ENCODE data around the gene TSPAN31.
A peak's percentile ranks its signal among the peaks of the same experiment; 100 is the strongest.

TSPAN31 gene

GRCh38 chr12:57756406-57757341 lies 11.8 kb downstream of the TSPAN31 start:
- peaks cover 85% of the 10 kb centered on the region for H3K27me3 Mint-ChIP-seq (ENCODE audit: low read depth, poor library complexity)
- peaks cover 37% of the 10 kb centered on the region for H3K4me1 Mint-ChIP-seq
- DNase-seq, result peak; percentile 71
- H3K27ac Mint-ChIP-seq, result no peak overlapping the region
- H3K36me3 Mint-ChIP-seq (ENCODE audit: low read depth), result peaks cover 8% of the 10 kb centered on the region
- TF ChIP-seq CTCF (IDR thresholded peaks at IDR 0.05), result peak; percentile 74
- peak overlapping the region; percentile 76 for H3K4me3 Mint-ChIP-seq
- no peaks in the 10 kb centered on the region for H3K9me3 Mint-ChIP-seq

GRCh38 chr12:57757771-57758170 lies 12.9 kb downstream of the TSPAN31 start:
- DNase-seq, result no peak
- peaks cover 30% of the 10 kb centered on the region for H3K4me1 Mint-ChIP-seq
- H3K27ac Mint-ChIP-seq, result no peak overlapping the region
- TF ChIP-seq CTCF (IDR thresholded peaks at IDR 0.05), result no peak
- H3K9me3 Mint-ChIP-seq, result no peaks in the 10 kb centered on the region
- H3K36me3 Mint-ChIP-seq (ENCODE audit: low read depth), result peaks cover 5% of the 10 kb centered on the region
- peaks cover 89% of the 10 kb centered on the region for H3K27me3 Mint-ChIP-seq (ENCODE audit: low read depth, poor library complexity)
- no peak overlapping the region for H3K4me3 Mint-ChIP-seq

- peaks cover 20% of the 10 kb centered on the region for H3K4me1 Mint-ChIP-seq
- H3K27me3 Mint-ChIP-seq (ENCODE audit: low read depth, poor library complexity), result peaks cover 89% of the 10 kb centered on the region
- no peak for DNase-seq
- TF ChIP-seq CTCF (IDR thresholded peaks at IDR 0.05), result no peak
- H3K4me3 Mint-ChIP-seq, result no peak overlapping the region
- H3K27ac Mint-ChIP-seq, result no peak overlapping the region
- peaks cover 3% of the 10 kb centered on the region for H3K9me3 Mint-ChIP-seq
- peaks cover 5% of the 10 kb centered on the region for H3K36me3 Mint-ChIP-seq (ENCODE audit: low read depth)
These were observed 13.9 kb downstream of the TSPAN31 start for GRCh38 chr12:57758552-57759359.

GRCh38 chr12:57759360-57759980 lies 14.6 kb downstream of the TSPAN31 start:
- no peak for DNase-seq
- Mint-ChIP-seq H3K36me3 (ENCODE audit: low read depth) (peaks cover 5% of the 10 kb centered on the region), H3K27ac (no peak overlapping the region), H3K4me1 (peaks cover 13% of the 10 kb centered on the region), H3K4me3 (no peak overlapping the region), H3K27me3 (ENCODE audit: low read depth, poor library complexity) (peaks cover 89% of the 10 kb centered on the region), H3K9me3 (peaks cover 4% of the 10 kb centered on the region)
- TF ChIP-seq CTCF (IDR thresholded peaks at IDR 0.05), result no peak

- H3K36me3 Mint-ChIP-seq (ENCODE audit: low read depth), result peaks cover 5% of the 10 kb centered on the region
- no peak overlapping the region for H3K27ac Mint-ChIP-seq
- H3K9me3 Mint-ChIP-seq, result peaks cover 4% of the 10 kb centered on the region
- H3K4me1 Mint-ChIP-seq, result peaks cover 9% of the 10 kb centered on the region
- peak; percentile 84 for DNase-seq
- H3K4me3 Mint-ChIP-seq, result no peak overlapping the region
- H3K27me3 Mint-ChIP-seq (ENCODE audit: low read depth, poor library complexity), result peaks cover 95% of the 10 kb centered on the region
- TF ChIP-seq CTCF (IDR thresholded peaks at IDR 0.05), result no peak
These were observed 15.6 kb downstream of the TSPAN31 start for GRCh38 chr12:57760347-57760982.
